UCSD-AML1 (cell line): ENCODE measurements around the gene RGMB.
A peak's percentile ranks its signal among the peaks of the same experiment; 100 is the strongest.

ENCODE experiments used
- DNase-seq: peaks from one replicate; lab custom pipeline; 2025; ENCODE audit not compliant: unreplicated experiment; lab: John Stamatoyannopoulos, UW

The RGMB gene

DNA sequence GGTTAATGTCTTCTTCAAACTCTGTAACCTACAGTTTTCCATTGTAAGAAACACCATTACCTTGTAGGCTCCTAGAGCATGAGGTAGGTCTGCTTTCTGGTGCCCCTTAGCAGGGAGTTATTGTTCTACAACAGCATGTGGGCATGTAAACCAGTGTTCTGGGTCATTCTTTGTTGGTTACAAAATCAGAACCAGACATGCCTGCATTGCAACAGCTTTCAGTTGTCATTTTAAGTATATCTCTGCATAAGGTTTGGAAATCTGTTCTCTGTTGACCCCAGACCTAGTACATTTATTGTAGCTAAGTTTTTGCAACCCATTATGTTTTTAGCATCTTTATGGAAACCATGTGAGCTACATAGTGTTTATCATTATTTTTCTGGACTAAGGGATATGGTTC, 10.9 kb downstream of the RGMB start:
- no peak for DNase-seq

DNA sequence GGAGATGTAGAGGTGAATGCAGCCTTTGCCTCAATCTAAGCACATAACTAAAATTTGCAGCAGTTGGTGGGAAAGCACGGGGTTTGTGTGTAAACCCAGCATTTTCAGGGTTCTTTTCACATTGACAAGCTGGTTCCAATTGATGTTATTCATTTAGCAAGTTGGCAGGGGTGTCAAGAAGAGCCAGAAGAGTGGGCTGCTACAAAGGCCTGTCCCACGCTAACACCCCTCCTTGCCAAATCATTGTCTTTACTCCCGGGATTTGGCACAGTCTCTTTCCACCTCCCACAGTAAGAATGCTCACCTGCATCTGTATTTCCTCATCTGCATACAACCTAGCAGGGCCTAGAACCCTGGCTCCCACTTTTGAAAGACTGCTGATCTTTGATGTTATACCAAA, 11.8 kb downstream of the RGMB start:
- DNase-seq, result no peak

DNA sequence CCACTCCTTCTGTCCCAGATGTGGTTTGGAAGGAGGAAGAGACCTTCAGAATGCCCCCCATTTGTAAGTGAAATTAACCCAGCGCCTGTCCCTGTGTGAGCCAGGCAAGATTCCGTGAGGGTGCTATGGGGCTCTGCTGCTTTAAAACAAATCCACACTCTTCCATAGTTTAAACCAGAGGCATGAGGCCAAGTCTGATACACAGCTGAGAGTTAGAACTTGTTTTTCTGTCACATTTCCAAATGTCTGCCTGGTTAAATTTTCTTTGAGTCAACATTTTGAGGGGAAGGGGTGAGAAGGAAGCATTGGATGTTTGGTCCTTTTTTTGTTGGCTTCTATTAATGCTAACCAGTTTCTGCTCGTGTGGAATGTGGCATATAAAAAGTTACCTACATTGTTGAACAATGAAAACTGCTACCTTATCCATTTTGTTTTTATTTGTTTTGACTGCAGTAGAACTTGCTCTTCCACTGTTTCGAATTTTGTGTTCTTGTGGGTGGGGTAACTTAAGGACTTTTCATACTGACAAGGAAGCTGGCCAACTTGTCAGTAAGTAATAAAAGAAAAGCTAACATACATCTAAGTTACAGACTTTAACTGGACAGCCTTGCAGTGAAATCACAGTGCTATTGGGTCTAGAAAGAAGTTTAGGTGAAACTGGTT, 12.9 kb downstream of the RGMB start:
- DNase-seq, result no peak

DNA sequence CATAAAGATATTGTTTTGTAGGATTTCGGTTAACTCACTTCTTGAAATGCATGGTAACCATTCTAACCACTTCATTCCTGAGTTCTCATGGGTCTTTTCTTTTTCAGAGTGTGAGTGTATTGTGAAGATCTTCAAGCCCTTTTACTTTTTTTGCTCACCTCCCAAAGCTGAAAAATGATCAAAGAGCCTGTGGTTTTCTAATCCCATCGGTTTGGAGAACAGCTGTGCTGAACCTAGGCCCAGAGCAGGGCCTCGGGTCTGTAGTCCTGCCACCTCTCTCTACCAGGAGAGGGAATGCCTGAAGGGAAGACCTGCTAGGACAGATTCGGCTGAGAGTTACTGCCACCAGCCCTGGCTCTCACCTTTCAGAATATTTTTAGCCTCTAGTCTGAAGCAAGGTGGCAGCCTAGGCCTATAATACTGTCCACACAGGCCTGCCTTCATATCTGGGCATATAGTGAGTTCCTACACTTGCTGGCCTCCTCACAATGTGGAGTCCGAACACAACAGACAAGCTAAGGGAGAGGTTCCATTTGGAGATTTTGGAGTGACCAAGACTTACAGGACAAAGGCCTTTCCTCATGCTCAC, 13.8 kb downstream of the RGMB start:
- DNase-seq, result no peak

DNA sequence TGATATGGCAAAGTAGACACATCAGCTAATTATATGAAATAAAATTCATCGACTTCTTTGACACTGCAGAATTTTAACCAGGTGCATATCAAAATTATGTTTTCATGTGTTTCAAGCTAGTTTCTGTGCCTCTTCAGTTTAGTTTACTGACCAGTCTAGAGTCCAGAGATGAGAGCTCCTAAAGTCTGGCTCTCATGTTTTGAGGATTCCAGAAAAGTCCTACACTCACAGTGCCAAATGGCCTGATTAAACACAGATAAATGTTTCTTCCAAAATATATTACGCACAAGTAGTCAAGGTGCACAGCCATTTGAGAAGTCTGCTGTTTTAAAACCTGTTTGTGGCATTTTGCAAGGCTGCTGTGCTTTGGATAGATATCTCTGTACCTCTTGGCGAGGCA, 15.6 kb downstream of the RGMB start:
- DNase-seq, result no peak

DNA sequence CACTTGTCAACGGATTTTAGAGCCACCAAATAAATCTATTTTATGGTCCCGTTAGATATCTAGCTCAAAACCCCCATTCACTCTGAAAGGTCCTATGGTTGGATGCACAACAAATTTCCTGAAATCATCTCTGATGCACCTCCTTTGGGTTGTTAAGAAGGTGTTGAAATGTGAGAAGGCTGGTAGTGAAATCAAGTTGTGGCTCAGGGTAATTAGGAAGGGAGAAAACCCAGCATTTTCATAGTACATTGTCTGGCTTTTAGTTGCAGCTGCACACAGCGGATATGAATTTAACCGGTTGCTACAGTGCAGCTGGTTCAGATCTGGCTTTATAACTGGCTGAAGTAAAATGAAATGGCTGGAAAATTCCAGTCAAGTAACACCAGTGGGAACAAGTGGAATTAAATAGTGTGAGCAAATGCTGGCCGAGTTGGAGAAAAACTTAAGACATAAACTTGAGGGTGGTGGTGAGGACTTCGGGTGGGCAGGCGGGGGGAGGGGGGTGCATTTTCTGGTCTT, 17.6 kb downstream of the RGMB start:
- no peak for DNase-seq

DNA sequence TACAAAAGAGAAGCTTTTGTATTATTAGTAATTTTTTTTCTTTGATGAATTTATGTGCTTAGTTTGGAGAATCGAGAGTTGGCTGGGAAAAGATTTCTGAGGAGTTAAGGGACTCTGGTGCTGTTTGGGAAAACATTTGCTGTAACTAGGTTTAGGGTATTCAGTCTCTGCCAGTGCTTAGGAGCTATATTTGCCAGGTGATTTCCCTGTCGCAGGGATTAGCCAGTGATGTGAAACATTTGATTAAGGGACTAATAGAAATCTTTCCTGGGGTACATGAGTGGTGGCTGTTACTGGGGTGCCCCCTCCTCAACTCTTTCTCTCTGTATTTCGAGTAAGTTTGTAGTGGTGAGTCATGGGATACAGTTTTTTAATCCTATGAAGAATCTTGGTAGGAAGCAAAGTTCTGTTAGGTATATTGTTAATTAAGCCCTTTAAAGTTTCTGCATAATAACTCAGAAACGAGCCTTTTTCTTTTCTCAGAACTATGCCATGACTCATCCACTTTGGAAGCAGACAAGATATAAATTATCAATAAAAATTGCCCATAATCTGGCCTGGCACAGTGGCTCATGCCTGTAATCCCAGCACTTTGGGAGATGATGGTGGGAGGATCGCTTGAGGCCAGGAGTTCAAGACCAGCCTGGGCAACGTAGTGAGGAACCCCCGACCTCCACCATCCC, 18.6 kb downstream of the RGMB start:
- DNase-seq, result no peak

DNA sequence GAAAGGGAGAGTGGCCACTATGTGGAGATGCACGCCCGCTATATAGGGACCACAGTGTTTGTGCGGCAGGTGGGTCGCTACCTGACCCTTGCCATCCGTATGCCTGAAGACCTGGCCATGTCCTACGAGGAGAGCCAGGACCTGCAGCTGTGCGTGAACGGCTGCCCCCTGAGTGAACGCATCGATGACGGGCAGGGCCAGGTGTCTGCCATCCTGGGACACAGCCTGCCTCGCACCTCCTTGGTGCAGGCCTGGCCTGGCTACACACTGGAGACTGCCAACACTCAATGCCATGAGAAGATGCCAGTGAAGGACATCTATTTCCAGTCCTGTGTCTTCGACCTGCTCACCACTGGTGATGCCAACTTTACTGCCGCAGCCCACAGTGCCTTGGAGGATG, 19.8 kb downstream of the RGMB start:
- DNase-seq, result no peak

DNA sequence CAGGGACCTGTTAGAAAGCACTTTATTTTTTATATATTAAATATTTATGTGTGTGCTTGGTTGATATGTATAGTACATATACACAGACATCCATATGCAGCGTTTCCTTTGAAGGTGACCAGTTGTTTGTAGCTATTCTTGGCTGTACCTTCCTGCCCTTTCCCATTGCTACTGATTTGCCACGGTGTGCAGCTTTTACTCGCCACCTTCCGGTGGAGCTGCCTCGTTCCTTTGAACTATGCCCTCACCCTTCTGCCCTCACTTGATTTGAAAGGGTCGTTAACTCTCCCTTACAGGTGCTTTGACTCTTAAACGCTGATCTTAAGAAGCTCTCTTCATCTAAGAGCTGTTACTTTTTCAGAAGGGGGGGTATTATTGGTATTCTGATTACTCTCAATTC, 20.5 kb downstream of the RGMB start:
- no peak for DNase-seq

DNA sequence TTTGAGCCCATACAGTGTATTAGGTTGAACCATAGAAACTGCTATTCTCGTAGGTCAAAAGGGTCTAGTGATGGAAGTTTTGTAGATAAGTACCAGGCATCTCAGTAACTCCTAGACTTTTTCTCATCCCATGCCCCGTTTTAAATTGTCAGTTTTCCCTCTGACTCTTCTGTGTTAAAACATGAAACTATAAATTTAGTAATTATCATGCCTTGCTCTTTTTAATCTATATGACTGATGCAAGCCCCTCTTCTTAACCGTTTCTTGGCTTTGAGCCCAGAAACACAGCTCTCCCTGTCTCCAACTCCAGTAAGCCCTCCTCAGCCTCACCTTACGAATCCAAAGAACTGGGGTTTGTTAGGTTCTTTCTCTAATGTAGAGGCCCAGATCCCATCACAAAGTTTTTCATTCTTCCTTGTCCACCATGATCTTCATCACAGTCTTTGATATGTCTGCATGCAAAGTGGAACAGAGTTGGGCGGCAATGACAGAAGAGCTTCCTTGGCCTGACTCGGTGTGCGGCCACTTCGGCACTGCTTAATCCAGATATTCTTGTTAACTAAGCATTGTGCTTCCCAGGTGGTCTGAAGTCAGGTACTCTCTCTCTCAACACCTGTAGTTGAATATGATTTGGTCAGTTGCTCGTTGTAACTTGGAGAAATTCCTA, 21.1 kb downstream of the RGMB start:
- DNase-seq, result no peak

DNA sequence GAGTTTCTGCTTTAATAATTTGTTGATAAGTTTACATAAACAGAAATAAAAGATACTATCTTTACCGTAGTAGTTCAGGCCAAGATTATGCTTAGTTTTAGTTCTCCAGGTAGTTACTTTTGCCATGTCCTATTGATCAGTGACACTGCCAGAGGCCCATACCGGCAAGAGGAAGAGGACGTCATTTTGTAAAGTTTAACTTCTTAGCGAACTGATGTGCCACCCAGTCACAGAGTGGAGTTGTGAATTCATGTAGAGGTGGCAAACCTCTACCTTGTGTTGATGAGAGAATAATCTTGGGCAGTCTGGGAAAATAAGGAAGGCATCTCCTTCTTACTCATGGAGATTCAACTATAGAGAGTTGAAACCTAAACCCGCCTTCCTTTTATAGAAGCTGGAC, 21.8 kb downstream of the RGMB start:
- no peak for DNase-seq

DNA sequence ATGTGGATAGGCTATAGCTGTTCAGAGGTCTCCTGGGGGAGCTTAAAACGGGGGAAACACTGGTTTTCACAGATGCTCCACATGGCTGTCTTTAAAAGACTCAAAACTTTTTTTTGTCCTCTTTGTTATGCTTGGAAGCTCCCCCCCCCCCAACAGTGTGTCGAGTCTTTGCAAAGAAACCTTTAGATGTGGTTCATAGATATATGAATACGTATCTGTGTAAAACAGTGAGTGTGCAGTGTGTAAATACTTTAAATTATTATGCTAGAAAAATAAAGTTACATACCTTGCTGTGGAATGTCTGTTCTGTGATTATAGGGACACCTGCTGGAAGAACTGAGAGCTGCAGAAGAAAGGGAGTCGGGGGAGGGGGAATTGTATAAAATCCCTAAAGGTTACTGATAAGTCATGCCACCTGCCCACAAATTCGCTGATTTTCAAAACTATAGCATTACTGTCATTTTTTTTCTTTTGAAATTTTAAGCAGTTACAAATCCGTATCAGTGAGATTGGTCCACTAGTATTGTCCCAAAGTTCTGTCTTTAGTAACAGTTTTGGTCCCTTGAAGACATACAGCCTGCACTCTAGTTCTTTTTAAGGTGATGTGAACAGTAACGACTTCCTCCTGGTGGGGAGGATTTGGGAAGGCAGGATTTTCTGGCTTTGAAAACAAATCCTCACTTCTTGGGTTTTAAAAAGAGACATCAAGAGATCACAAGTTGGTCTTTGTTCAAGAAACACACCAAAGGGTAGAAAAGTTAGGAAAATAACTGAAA, 22.9 kb downstream of the RGMB start:
- DNase-seq, result peak; percentile 6

DNA sequence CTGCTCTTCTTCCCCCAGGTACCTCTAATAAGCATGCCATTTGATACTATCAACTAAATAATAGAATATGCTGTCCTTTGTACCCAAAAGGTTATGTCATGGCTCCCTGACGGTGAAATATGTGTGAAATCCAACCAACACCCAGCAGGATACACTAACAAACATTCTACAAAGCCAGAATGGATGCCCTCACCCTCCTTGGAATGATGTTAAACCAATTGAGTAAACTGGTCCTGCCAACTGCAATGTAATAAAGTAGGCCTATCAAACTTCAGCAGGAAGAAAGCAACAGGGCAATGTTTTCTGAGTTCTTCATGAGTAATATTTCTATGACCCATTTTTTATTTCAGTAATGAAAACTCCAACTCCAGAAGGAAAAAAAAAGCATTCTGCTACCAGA, 24.9 kb downstream of the RGMB start:
- DNase-seq, result no peak

DNA sequence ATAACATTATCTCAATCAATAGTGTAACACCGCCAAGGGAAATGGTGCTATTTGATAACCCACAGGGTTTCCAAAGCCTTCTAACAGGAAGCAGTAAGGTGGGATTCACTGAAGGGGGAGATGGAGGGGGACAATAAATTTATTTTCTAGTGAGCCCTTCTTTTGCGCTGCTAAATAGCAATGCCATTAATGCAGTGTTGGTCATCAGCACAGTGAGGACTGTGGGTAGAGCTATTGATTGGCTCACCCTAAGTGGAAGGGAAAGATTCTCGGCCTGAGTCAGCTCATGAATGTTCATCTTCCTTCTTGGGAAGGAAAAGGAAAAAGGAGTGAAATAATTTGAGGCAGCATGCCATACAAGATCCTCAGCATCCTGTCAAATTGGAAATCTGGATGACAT, 25.4 kb downstream of the RGMB start:
- DNase-seq, result no peak

DNA sequence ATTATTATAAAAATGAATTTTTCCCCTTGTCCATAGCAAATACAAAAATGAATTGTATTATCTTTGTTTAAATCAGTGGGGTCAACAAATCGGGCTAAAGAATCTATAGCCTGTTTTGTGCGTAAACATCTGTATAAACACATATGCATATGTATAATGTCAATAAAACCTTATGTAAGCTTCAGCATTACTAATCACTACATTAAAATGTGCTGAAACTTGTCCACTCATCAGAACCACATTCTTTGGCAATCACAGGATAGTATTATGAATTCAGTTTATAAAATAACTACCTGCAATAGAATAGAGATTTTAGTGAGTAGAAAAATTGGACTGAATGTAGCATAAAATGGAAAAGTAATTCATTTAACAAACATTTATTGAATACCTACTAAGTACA, 30.6 kb downstream of the RGMB start:
- no peak for DNase-seq

DNA sequence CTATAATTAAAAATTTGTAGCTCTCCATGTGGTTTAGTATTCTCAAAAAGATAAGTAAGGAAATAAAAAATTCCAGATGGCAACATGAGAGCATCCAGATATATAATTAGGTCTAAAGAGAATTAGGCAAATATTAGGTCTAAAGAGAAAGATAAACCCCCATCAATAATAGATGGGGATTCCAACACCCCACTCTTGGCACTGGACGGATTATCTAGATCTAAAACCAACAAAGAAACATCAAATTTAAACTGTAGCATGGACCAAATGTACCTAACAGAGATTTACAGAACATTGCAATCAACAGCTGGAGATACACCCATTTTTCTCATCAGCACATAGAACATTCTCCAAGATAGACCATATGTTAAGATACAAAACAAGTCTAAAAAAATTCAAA, 31.6 kb downstream of the RGMB start:
- DNase-seq, result no peak

DNA sequence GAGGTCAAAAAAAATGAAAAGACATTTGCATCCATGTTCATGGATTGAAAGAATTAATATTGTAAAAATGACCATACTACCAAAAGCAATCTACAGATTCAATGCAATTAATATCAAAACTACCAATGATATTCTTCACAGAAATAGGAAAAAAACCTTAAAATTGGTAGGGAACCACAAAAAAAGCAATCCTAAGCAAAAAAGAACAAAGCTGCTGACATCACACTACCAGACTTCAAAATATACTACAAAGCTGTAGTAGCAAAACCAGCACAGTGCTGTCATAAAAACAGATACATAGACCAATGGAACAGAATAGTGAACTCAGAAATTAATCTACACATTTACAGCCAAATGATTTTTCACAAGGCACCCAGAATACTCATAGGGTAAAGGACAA, 34.3 kb downstream of the RGMB start:
- DNase-seq, result no peak

DNA sequence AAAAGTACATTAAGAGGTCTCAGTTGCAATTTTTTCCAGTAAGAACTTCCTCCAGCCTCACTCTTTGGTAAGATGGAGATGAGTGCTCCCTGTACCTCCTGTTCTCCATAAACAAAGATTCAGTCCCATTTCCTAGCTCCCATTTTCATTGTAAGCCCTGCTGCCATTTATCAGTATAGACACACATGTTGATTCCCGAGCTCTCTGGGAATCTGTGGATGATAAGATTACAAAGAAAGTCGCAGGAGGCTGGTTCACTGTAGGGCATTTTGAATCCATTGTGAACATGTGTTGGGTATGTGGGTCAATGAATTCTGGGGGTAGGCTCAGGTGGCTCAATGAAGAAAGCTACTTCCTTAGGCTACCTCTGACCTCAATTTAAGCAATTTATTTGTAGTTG, 36.7 kb downstream of the RGMB start:
- DNase-seq, result no peak

DNA sequence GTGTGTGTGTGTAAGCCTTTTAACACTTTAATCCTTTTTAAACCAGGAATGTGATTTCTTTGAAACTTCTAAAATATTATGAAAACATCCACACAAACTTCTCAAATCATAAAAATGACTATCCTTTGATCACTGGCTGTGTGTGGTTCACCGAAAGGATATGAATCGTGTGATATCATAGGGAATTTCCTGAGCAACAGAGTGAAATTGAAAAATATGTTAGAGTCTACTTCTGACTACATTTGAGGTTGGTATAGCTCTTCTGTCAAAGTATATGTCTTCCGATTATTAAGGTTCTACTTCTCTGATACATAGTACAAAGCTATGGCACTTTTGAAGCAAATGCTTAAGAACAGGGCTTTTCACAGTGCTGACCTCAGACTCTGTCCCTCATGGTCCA, 40.3 kb downstream of the RGMB start:
- no peak for DNase-seq

DNA sequence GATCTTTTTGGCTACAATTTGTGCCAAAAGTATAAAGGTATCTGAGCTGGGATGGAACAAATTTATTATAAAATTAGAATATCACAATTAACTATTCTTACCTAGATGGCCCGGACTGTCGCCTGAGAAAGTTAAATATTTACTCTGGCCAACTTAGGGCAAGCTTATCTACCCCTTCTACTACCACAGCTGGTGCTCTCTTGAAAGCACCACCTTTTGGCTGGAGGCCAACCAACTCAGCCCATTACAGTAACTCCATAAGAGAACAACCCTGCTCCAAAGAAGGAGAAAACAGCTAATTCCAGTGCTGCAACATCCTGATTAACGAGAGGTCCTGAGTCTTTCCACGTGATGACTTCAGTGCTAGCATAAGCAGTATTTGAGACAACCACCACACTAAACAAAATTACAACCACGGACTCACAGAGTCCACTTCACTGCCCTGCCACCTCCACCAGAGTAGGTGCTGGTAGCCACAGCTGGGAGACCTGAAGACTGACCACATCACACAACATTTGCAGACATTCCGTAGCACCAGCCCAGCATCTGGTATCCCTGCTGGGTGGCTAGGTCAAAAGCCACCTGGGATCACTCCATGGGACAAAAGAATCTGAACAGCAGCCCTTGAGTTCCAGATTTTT, 43.2 kb downstream of the RGMB start:
- no peak for DNase-seq
